CD14-positive monocyte (primary cell): Measurements from ENCODE around the gene INPP5J. TPM values are rescaled to one million over a fixed set of nuclear protein-coding genes. Genes with fewer than 3 reads are reported as not detected.

Source experiments
- DNase-seq, 3 donors: peaks; one replicate each; pipeline ENCODE4 v3.0.0-alpha.2; 2011 to 2022
- H2AFZ ChIP-seq: 2 replicates; pipeline ENCODE4 v1.6.0; 2012; ENCODE audit warnings: mild to moderate bottlenecking, low read depth, low read length, inconsistent platforms; ENCODE audit not compliant: insufficient read depth, poor library complexity, severe bottlenecking
- H3K27ac ChIP-seq, 2 donors: 1 replicate in 1 of 2; 2 replicates in 1 of 2; pipeline ENCODE4 v1.5.1; 2012 to 2013; ENCODE audit warnings: low read length in 2 of 2, control low read depth in 1 of 2, inconsistent platforms in 1 of 2, low read depth in 1 of 2, mild to moderate bottlenecking in 1 of 2
- H3K27me3 ChIP-seq, 2 donors: one replicate each; pipeline versions ENCODE4 v1.6.0 to v1.6.1; 2011 to 2013; ENCODE audit warnings: low read length in 2 of 2; ENCODE audit not compliant: control insufficient read depth in 2 of 2, insufficient read depth in 2 of 2
- H3K36me3 ChIP-seq, 2 donors: replicated peaks in 1 of 2; 1 replicate in 1 of 2; 2 replicates in 1 of 2; pipeline versions ENCODE4 v1.5.1 to v1.6.1; 2012 to 2013; ENCODE audit warnings: low read length in 2 of 2, control low read depth in 1 of 2, inconsistent platforms in 1 of 2, mild to moderate bottlenecking in 1 of 2; ENCODE audit not compliant: insufficient read depth in 2 of 2, control insufficient read depth in 1 of 2
- H3K4me1 ChIP-seq, 2 donors: 1 replicate in 1 of 2; 2 replicates in 1 of 2; pipeline versions ENCODE4 v1.5.1 to v1.6.1; 2012 to 2013; ENCODE audit warnings: low read length in 2 of 2, control low read depth in 1 of 2, inconsistent platforms in 1 of 2, mild to moderate bottlenecking in 1 of 2, moderate library complexity in 1 of 2; ENCODE audit not compliant: insufficient read depth in 2 of 2, control insufficient read depth in 1 of 2
- H3K4me2 ChIP-seq: replicated peaks from 2 replicates; pipeline ENCODE3; 2012; ENCODE audit warnings: low read length, moderate library complexity, mild to moderate bottlenecking; ENCODE audit not compliant: poor library complexity, severe bottlenecking; ENCODE audit errors: extremely low read depth
- H3K4me3 ChIP-seq, 3 experiments: fragments of 200-600 bp in 1 of 3; sonication (generic) in 1 of 3; replicated peaks in 1 of 3; 1 replicate in 2 of 3; 2 replicates in 1 of 3; pipeline ENCODE4 v1.5.1; 2011 to 2013; ENCODE audit warnings: low read length in 3 of 3, mild to moderate bottlenecking in 3 of 3, control low read depth in 2 of 3, low read depth in 2 of 3, inconsistent platforms in 1 of 3, moderate library complexity in 1 of 3
- H3K79me2 ChIP-seq: 2 replicates; pipeline ENCODE4 v1.6.0; 2012; ENCODE audit warnings: mild to moderate bottlenecking, control low read depth, inconsistent platforms, low read length, moderate library complexity; ENCODE audit not compliant: insufficient read depth
- H3K9ac ChIP-seq: 2 replicates; pipeline ENCODE4 v1.6.0; 2017; ENCODE audit warnings: low read length, mild to moderate bottlenecking; ENCODE audit not compliant: insufficient read depth, poor library complexity, severe bottlenecking
- H3K9me3 ChIP-seq, 2 donors: replicated peaks in 1 of 2; 1 replicate in 1 of 2; 2 replicates in 1 of 2; pipeline versions ENCODE4 v1.5.1 to v1.6.1; 2012 to 2013; ENCODE audit warnings: low read length in 2 of 2, control low read depth in 1 of 2; ENCODE audit not compliant: control insufficient read depth in 1 of 2, insufficient read depth in 1 of 2
- H4K20me1 ChIP-seq: 2 replicates; pipeline ENCODE4 v1.6.0; 2012; ENCODE audit warnings: mild to moderate bottlenecking, low read length, control low read depth, moderate library complexity; ENCODE audit not compliant: insufficient read depth
- H3K27ac Mint-ChIP-seq, 7 donors: one replicate each; pipeline ENCODE4 v1.8.0; 2020; ENCODE audit warnings: mild to moderate bottlenecking in 7 of 7, mixed read lengths in 7 of 7, moderate library complexity in 6 of 7, inconsistent platforms in 2 of 7
- H3K27me3 Mint-ChIP-seq, 3 donors: one replicate each; pipeline ENCODE4 v1.8.0; 2021 to 2022; ENCODE audit warnings: low read depth in 3 of 3, mild to moderate bottlenecking in 3 of 3, mixed read lengths in 3 of 3, moderate library complexity in 3 of 3, inconsistent platforms in 1 of 3
- H3K36me3 Mint-ChIP-seq, 2 donors: one replicate each; pipeline ENCODE4 v1.8.0; 2020; ENCODE audit warnings: mixed read lengths in 2 of 2, inconsistent platforms in 1 of 2, mild to moderate bottlenecking in 1 of 2
- H3K4me1 Mint-ChIP-seq: one replicate; pipeline ENCODE4 v1.8.0; 2020; ENCODE audit warnings: mild to moderate bottlenecking, mixed read lengths
- H3K4me3 Mint-ChIP-seq, 2 donors: one replicate each; pipeline ENCODE4 v1.8.0; 2020; ENCODE audit warnings: mild to moderate bottlenecking in 2 of 2, mixed read lengths in 2 of 2, moderate library complexity in 1 of 2
- H3K9me3 Mint-ChIP-seq, 7 donors: one replicate each; pipeline ENCODE4 v1.8.0; 2020 to 2022; ENCODE audit warnings: mixed read lengths in 7 of 7, mild to moderate bottlenecking in 6 of 7, moderate library complexity in 6 of 7, inconsistent platforms in 2 of 7
- CTCF ChIP-seq: fragments of 200-600 bp; IDR thresholded peaks from one replicate; pipeline ENCODE4 v1.8.0; 2022; ENCODE audit warnings: antibody characterized with exemption, mild to moderate bottlenecking
- WGBS: methylation state at CpG from one replicate; pipeline ENCODE4 v1.1.5; 2013; ENCODE audit warnings: missing lambda C conversion rate; ENCODE audit not compliant: insufficient coverage; 5-methylcytosine and 5-hydroxymethylcytosine counted together
- intact Hi-C, 2 donors: fragments of 100-400 bp; cut with micrococcal nuclease; formaldehyde crosslinking; loops; one replicate each; pipeline versions ENCODE4 v1.15.0 to v1.15.1; 2023
- polyA plus RNA-seq, 3 donors: library from polyadenylated mRNA; depleted of rRNA in 1 of 3; unstranded in 2 of 3; stranded (reverse) in 1 of 3; fragments of 300-500 nt in 2 of 3; fragments of >200 nt in 1 of 3; fragmentation: Illumina TruSeq in 2 of 3; gene quantifications; 1 replicate in 2 of 3; 2 replicates in 1 of 3; pipeline ENCODE4 v1.2.3, GENCODE V29; 2012 to 2021

The INPP5J gene
- polyA plus RNA-seq, 3 donors, result 0.03 TPM; not detected in 2

- no peak overlapping the region for H3K4me3 Mint-ChIP-seq
- 89% methylated on average over 3 of the region's 5 CpGs for WGBS
- H3K27ac Mint-ChIP-seq, result peak overlapping the region in 1 of 7 donors; percentile 53
- Histone ChIP-seq H4K20me1 (no peaks in the 10 kb centered on the region), H3K79me2 (no peaks in the 10 kb centered on the region), H3K27me3 (no peaks in the 10 kb centered on the region), H3K4me2 (no peak overlapping the region), H3K9ac (no peak overlapping the region), H3K4me1 (no peaks in the 10 kb centered on the region), H3K9me3 (no peaks in the 10 kb centered on the region), H3K27ac (no peak overlapping the region), H3K4me3 (no peak overlapping the region), H3K36me3 (peaks cover 34 to 46% of the 10 kb centered on the region in 2 donors), H2AFZ (no peak overlapping the region)
- intact Hi-C loops, result no loop called here
- no peaks in the 10 kb centered on the region for H3K4me1 Mint-ChIP-seq
- H3K9me3 Mint-ChIP-seq, result no peaks in the 10 kb centered on the region
- no peak for TF ChIP-seq CTCF
- H3K27me3 Mint-ChIP-seq, result peaks cover 0 to 1% (median 0%) of the 10 kb centered on the region in 3 donors
- no peak for DNase-seq
- H3K36me3 Mint-ChIP-seq, result peaks cover 31 to 61% of the 10 kb centered on the region in 2 donors
Observed at GRCh38 chr22:31094021-31094551, 28.7 kb upstream of the INPP5J start.

GRCh38 chr22:31094741-31095140 is 28.0 kb upstream of the INPP5J start:
- H3K4me2 ChIP-seq, result no peak overlapping the region
- intact Hi-C loops, result no loop called here
- Mint-ChIP-seq H3K9me3 (no peaks in the 10 kb centered on the region), H3K27ac (no peak overlapping the region), H3K27me3 (peaks cover 0 to 1% (median 0%) of the 10 kb centered on the region in 3 donors), H3K36me3 (peaks cover 37 to 66% of the 10 kb centered on the region in 2 donors), H3K4me3 (no peak overlapping the region), H3K4me1 (no peaks in the 10 kb centered on the region)
- TF ChIP-seq CTCF, result no peak
- no peak overlapping the region for H3K4me3 ChIP-seq
- no peak for DNase-seq
- H4K20me1 ChIP-seq, result no peaks in the 10 kb centered on the region
- H3K79me2 ChIP-seq, result no peaks in the 10 kb centered on the region
- no peak overlapping the region for H3K27ac ChIP-seq
- H2AFZ ChIP-seq, result no peak overlapping the region
- peaks cover 41 to 48% of the 10 kb centered on the region in 2 donors for H3K36me3 ChIP-seq
- H3K4me1 ChIP-seq, result no peaks in the 10 kb centered on the region
- no peaks in the 10 kb centered on the region for H3K27me3 ChIP-seq
- WGBS, result 100% methylated on average over 4 of the region's 7 CpGs
- no peak overlapping the region for H3K9ac ChIP-seq
- no peaks in the 10 kb centered on the region for H3K9me3 ChIP-seq
